HG03460 (cell line): ENCODE results near the gene ZBTB20.

Source experiments
- ATAC-seq: cut with Tn5 transposase; IDR thresholded peaks from one replicate; pipeline ENCODE4 v1.9.1; 2021; ENCODE audit not compliant: unreplicated experiment

Gene ZBTB20

DNA sequence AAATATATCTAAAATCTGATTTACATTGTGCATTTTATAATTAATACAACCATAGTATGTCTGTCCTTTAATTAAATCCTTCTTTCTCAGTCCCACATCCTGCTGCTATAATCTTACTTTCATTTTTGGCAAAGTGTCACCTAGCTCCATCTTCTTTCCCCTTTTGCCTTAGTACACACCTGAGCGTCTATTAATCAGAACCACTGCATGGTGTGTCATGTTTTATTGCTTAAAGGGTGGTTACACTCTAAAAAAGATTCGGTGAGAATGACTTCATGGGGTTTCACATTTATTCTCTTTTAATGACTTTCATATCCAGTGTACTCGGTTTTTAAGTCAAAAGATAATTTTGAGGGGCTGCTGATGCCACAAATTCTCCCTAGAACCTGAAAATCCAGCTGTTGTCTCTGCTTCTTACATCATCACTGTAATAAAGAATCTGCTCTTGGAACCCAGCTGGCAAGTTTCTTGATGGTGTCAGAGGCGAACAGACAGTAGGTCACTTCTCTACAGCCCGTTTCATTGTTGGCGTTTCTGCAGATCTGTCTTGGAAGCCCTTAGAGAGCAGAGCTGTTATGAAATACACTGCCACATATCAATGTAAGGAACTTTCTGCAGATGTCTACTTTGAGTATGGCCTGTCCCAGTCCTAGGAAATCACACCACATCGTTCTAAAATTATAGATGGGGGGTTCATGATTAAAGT is 753.6 kb downstream of the ZBTB20 start:
- no peak for ATAC-seq

DNA sequence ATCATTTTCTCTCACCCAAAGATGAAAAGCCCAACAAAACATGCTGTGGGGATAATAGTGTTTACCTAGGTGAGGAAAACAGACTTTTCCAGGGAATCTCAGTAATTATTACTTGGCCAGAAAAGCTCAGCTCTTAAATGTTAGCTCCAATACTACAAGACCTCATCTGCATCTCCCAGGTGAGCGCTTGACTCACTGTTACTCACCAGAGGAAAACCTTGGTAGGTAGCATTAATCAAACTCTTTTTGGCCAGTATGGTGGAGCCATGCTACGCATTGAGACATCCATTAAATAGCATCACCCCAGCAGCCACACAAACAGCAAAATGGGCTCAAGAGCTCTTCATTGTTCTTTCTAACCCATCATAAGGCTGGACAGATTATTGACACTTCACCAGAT is 754.3 kb downstream of the ZBTB20 start:
- no peak for ATAC-seq

DNA sequence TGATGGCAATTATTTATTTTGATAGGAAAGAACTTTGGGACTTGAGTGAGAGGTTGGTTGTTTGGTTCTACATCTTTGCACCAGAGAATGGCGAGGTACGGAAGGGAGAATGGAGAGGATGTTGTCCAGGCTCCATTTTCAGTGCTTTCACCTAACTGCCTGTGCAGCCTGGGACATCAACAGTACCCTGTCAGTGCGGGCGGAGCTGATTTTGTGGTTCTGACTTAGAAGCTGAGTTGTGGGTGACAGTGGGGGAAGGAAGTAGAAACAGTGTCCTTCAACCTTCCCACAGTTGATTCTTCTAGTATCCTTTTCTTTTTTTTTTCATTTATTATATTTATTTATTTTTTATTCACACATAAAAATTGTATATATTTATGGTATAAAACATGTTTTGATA is 757.9 kb downstream of the ZBTB20 start:
- no peak for ATAC-seq

DNA sequence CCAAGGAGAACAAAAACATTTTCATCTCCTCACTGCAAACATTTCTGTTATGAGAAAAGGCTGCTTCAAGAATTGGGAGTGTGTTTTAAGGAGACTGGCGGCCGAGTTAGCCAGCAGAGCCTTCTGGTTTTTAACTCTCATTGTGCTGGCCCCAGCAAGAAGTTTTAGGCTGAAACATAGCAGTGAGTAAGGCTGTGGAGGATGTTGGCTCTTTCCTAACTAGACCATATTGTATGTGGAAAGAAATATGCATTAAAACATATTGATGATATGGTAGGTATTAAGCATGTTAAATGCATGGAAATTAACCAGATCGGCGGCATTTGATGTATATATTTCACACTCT is 762.6 kb downstream of the ZBTB20 start:
- no peak for ATAC-seq

DNA sequence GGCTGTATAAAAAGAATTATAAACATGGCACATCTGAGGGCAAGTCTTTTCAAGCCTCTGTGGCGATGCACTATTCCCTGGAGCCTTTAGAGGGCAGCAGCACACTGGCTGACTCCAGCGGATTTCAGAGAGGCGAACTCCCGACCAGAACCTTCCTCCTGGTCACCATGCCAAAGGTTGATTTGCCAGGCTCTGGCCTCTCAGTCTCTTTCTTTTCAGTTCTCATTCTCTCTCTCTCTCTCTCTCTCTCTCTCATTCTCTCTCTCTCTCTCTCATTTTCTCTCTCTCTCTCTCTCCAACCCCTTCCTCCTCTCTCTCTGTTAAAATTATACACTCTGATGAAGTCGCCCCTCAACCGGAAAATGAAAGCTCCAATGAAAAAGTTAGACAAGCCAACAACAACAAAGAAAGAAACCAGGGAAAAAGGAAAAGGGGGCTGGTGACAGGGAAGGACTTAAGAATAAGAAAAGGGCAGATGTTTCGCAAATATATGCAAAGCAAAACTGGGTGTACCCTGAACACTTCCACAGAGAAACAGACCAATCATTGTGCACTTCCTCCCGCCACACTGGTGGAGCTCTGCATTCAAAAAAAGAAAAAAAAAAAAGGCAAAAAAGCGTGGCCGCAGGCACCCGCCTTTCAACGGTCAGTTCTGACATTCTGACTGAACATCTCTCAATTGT is 763.1 kb downstream of the ZBTB20 start:
- peak; percentile 96 for ATAC-seq

DNA sequence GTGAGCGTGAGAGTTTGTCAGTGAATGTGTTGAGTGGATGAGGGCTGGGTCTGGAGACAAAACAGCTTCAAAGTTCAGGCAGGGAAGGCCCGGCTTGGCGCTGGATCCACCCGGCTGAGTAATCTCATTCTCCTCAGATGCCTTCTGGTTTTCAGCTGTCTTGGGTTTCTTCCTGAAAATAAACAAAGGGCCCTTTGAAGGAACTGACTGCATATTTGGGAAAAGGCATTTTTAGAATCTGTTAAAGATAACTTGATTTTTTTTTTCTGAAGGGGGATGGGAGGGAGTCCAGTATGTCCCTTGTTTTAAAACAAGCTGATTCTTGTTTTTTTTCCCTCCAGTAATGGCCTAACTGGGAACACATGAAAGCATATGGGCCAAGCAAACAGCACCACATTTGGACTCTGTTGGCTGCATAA is 766.8 kb downstream of the ZBTB20 start:
- no peak for ATAC-seq

DNA sequence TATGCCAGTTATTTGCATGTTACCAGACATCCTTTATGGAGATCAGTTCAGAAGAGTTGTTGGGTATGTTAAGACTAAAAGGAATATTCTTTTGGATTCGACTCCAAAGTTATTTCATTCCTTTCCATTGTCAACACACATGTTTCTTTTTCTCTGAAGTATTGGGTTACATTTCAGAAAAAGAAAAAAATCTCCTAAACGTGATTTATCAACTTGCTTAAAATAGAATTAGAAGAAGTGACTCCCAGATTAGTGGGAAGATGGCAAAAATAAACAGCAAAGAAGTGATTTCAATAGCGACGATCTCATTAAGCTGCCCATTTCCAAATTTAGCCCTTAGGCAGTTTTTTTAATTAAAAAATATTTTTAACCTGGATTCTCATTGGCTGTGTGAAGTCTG is 767.8 kb downstream of the ZBTB20 start:
- ATAC-seq, result no peak

DNA sequence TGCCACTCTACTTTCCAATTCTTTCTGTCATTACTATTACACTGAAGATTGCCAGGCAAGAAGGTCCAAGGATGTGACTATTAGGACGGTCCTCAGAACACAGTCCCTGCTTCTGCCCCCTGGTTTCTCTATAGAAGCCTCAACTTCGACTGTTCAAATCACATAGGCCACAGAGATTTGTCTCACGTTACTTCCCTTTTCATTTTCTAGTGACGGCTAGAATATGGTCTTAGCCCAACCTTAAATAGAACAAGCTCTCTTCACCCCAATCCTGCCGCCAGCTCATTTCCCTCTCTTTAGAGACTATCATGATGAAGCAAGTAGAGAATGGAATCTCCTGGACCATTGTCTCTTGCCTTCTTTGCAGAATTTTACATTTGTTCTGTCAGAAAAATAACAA is 768.3 kb downstream of the ZBTB20 start:
- ATAC-seq, result no peak

DNA sequence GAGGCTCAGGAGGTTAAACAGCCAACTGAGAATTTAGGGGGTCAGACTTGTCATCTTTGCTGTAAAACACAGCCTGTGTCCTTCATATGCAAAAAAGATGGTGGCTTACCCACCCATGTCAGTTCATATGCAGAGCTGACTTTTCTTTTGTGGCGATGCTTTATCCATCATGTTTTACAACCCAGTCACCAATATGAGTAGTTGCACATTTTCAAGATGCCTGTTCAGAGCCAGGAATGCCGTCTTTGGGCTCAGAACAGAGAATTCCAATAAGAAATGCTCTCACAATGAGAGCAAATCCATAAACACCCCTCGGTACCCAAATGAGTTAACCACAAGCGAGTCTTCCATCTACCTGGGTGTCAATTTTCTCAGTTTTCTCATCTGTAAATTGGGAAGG is 769.7 kb downstream of the ZBTB20 start:
- ATAC-seq, result no peak

DNA sequence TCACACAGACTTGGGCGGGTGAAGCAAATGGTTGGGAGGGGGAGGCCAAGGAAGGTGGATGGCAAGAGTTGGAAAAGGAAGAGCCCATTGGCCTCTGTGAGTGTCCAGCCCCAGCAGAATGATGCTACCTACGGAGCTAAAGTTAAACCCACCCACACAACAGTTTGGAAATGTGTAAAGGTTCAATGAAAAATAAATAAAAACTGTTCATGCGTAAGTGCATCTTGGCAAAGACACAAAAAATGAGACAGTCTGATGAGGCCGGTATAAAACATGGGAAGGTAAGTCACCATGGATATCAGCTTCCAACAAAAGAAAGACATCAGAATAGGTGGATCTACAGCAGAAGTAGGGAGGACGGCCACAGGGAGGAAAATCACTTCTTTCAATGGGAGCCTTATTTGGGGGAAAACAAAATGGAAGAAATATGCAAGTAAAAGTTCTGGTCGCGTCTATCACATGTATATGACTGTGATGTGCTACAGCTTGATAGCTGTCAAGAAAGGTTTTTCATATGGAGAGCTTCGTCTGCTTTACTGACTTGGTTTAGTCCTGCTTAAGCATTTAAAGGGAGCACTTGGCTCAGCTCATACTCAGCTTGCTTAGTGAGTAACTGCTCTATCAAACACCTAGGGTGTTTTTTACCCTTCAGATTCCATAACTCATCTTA is 770.4 kb downstream of the ZBTB20 start:
- ATAC-seq, result no peak

DNA sequence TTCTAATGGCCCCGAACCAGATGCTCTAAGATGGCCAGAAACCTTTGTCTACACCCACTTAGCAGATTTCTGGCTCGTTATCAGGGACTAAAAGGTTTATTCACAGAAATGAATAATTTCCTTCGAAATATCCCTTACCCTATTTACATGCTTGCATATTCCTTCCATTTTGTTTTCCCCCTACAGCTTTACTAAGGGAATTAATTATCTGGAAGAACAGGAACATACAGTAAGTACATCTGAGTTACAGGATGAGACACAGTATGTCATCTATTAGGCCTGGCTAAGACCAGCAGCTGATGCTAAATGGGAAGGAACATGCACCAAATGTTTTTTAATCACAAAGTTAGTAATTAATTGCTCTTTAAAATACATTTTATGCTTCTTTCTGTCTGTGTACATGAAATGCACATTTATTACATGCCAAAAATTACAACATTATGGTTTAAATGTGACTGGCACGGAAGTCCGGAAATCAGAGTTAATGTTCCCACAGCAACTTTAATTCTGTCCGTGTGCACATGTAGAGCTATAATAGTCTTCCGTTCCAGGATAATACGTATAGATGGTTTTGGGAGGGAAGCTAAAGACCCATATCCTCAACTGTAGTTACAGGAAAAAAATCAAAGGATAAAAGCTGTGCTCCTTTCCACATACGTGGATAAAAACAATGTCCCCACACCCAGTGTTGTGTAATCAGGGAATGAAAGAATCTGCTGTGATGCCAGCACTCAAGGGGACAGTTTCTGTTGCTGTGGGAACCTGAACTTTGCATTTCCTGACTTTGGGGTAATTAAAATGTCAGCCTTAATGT is 771.3 kb downstream of the ZBTB20 start:
- ATAC-seq, result no peak

DNA sequence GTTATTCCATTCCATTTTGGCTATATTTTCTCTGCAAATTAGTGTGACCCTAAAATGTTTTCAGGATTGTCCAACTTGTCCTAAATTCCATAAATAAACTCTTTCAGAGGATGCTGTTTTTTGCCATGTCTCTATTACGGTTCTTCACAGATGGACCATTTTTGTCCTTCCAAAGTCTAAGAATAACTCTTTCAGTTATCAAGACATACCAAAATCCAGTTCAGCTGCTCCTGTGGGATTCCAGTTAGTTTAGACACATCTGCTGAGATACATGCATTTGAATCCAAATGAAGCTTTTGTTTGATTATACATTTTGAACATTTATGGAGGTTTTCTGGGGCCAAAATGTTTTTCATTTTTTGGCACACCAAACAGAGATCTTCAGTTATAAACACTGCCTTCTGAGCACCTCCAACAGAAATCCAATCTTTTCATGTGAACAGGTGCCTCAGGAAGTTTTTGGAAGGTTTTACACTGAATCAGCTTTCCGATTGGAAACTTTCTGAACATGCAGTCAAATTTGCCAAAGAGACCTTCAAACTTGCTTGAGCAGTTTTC is 772.6 kb downstream of the ZBTB20 start:
- ATAC-seq, result no peak

DNA sequence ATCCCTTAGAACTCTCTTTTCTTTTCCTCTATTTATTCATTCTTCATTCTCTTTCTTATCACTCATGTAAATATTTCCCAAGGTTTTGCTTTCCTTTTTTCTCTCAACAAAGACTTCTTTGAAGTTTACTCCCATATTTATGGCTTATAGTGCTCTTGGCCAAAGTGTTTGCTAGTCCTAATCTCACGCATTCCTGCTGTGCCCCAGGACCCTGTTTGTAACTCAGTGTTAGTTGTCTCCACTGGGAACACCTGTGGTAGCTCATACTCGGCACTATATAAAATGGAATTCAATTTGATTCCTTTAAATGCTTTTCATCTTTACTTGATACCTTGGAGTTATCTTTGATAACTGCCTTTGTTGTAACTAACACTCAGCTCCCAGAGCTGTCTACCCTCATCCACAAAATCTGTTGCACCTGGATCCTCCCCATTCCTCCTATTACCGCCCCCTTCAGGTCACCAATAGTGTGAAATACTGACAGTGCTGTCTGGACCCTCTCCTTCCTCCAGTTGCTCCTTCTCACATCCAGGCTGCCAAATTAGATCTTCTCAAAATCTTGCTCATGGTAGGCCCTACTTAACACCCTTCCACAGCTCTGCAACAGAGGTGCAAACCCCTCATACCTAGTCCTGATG is 776.4 kb downstream of the ZBTB20 start:
- no peak for ATAC-seq

DNA sequence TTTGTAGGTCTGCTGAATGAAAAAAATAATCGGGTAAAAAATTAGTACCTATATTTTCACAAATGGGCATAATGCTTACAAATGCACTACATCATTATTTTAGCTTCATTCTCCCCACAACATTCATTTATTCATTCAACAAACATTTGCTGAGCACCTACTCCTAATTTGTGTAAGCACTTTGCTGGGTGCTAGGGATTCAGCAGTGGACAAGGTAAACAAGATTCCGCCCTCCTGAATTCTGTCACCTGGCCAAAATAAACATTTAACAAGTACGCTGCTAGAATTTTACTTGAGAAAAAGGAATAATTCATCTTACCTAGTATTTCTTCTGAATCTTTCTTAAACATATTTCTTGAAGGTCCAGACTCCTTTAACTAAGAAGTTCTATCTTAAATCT is 781.2 kb downstream of the ZBTB20 start:
- no peak for ATAC-seq

DNA sequence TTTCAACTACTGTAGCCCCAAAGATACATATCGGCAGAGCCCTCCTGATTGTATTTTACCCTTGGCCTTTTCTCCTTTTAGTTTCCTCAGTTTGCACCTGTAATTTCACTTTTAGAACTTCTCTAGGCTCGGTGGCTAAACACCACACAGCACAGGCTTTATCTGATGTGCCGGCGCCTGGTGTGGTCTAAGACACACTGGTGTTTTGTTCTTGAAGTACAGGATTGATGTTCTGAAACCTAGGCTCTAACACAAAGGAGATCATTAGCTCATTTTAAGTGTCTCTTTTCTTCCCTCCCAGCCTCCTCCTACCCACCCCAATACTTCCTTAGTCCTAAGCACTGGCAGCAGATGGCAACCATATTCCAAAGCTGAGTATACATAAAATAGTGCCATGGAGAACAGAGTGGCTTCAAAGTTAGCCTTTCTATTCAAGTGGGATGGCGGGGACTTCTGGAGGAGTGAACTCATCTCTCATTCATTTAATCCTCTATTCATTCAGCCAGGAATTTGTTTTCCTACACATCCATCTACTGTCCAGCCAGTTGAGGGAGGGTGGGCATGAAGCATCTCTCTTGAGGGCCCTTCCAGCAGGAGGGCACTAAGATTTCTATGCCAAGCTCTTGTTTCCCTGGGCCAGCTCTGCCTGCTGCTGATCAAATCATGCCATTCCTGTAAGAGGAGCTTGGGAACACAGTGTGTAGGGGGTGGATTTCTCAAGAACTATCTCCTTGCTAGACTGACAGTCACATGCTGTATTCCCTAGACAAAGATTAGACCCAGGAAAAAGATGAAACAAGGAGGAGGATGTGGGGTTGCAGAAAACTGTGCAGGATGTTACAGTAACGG is 782.1 kb downstream of the ZBTB20 start:
- no peak for ATAC-seq

DNA sequence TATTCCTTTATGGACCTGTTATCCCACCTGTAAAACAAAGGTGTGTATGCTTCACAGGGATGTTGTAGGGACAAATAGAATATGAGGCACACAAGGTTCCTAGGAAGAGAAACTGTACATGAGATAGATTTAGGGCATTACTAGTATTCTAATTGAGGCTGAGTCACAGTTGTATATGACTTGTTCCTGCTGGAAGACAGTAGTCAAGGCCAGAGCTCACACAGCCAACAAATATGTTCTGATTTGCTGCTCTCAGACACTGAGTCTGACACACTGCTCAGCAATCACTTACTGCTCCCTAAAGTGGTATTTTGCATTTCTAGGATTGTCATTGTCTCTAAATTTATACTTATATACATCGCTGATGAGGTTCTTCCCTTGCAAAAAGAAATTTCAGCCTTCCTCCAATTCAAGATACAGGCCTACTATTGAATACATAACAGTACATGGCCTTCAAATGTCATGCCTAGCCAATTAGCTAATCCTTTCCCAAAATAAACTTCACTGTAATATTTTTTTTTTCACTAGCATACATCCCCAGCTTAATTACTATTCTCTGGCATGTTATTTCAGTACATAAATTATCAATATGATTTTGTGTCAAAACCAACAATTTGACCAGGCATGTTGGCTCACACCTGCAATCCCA is 783.4 kb downstream of the ZBTB20 start:
- no peak for ATAC-seq

DNA sequence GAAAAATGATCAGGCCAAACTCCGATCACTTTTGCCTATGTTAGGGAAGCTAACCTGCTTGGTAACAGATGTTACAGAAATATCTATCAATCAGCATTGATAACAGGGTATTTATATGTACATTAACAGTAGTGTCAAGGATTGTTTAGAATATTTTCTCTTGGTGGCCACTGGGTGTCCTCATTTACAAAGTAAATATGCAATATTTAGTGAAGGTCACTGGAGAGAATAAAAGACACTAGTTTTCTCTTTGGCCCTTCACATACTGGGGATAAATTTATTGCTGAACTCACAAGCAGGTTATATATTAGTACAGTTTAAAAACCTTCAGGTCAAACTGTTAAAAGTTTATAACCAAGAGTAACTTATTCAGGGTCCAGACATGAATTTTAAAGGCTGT is 784.3 kb downstream of the ZBTB20 start:
- ATAC-seq, result no peak

DNA sequence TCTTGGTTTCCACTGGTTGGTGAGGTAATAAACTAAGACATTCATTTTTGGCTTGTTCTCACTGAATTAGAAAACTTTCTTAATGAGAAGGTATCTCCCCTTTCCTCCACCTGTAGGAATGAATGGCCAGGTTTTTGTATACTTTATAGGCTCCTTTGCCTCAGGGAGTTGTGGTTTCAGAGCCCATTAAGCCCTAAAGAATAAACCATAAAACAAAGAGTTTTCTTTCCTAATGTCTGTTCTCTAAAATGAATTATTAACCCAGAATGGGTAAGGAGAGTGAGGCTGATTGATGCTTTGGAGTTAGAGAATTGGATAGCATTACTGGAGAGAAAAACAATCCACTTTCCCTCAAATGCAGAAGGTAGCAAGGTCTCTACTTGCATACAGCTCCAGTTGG is 785.7 kb downstream of the ZBTB20 start:
- no peak for ATAC-seq

DNA sequence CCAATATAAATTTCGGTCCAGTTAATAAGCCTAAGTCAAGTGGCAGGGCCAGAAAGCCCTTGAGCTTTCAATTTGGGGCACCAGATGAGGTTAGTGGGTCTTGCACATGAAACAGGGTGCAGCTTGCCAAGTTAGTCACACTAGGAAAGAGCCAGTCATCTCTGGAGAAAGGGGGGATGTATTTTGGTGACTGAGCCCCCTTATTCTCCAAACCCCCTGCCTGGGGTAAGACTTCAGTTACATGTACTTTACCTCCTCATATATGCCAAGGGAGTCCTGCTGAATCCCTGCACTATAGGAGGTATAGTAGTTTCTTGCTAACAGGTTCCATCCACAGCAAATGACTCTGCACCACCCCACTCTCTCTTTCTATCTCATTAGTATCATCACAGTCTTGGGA is 790.6 kb downstream of the ZBTB20 start:
- no peak for ATAC-seq
